IMR-90 (cell line): ENCODE measurements around the gene CNP. TPM values are rescaled to one million over a fixed set of nuclear protein-coding genes. Genes with fewer than 3 reads are reported as not detected.

Experiments
- ATAC-seq: fragments of 200-7000 bp; cut with Tn5 transposase; 2 replicates; pipeline ENCODE4 v1.9.1; 2020; ENCODE audit warnings: low read depth, mild to moderate bottlenecking, moderate library complexity
- BruUV-seq: library from RNA; stranded (reverse); fragments of 400-500 nt; replicated peaks from 2 replicates; lab custom pipeline; 2021; lab: Mats Ljungman, UMichigan
- CTCF ChIA-PET: fragments of 300-600 bp; formaldehyde crosslinking; extraction: SDS; loops from one replicate; lab custom pipeline; 2021; ENCODE audit warnings: antibody characterized with exemption; lab: Yijun Ruan, JAX
- POLR2A ChIA-PET: fragments of 300-600 bp; sonication (Branson Sonifier 250); formaldehyde crosslinking; loops from one replicate; lab custom pipeline; 2022; ENCODE audit warnings: antibody characterized with exemption; ENCODE audit not compliant: unreplicated experiment; lab: Charles Lee
- DNase-seq: peaks from one replicate; pipeline ENCODE4 v3.0.0; 2013
- H2AFZ ChIP-seq: replicated peaks from 2 replicates; pipeline ENCODE3; 2013; ENCODE audit warnings: low read length, mild to moderate bottlenecking; ENCODE audit not compliant: poor library complexity
- H2AK5ac ChIP-seq: 2 replicates; pipeline ENCODE4 v1.6.1; 2013; ENCODE audit warnings: low read depth, low read length, inconsistent platforms
- H2AK9ac ChIP-seq: replicated peaks from 2 replicates; pipeline ENCODE3; 2013; ENCODE audit warnings: mild to moderate bottlenecking, low read depth, low read length, moderate library complexity; ENCODE audit not compliant: poor library complexity
- H2BK120ac ChIP-seq: 2 replicates; pipeline ENCODE4 v1.6.1; 2013; ENCODE audit warnings: low read depth, low read length, inconsistent platforms
- H2BK15ac ChIP-seq: 3 replicates; pipeline ENCODE4 v1.6.1; 2013; ENCODE audit warnings: low read depth, low read length, inconsistent platforms
- H2BK20ac ChIP-seq: 2 replicates; pipeline ENCODE4 v1.6.1; 2013; ENCODE audit warnings: low read depth, mild to moderate bottlenecking, inconsistent platforms, low read length, moderate library complexity
- H2BK5ac ChIP-seq: 2 replicates; pipeline ENCODE4 v1.6.1; 2013; ENCODE audit warnings: mild to moderate bottlenecking, low read depth, low read length, inconsistent platforms; ENCODE audit not compliant: poor library complexity, severe bottlenecking
- H3K14ac ChIP-seq: replicated peaks from 2 replicates; pipeline ENCODE4 v1.6.1; 2013; ENCODE audit warnings: low read depth, low read length, inconsistent platforms
- H3K18ac ChIP-seq: 2 replicates; pipeline ENCODE4 v1.6.1; 2013; ENCODE audit warnings: low read depth, low read length, control low read depth
- H3K23ac ChIP-seq: 2 replicates; pipeline ENCODE4 v1.6.1; 2013; ENCODE audit warnings: low read depth, low read length, inconsistent platforms
- H3K27ac ChIP-seq: 2 replicates; pipeline ENCODE4 v1.5.1; 2013; ENCODE audit warnings: mild to moderate bottlenecking, control low read depth, low read length; ENCODE audit not compliant: insufficient read depth
- H3K27me3 ChIP-seq: 2 replicates; pipeline ENCODE4 v1.6.1; 2013; ENCODE audit warnings: low read length; ENCODE audit not compliant: control insufficient read depth, insufficient read depth
- H3K36me3 ChIP-seq: 2 replicates; pipeline ENCODE4 v1.6.1; 2013; ENCODE audit warnings: low read length, mixed read lengths; ENCODE audit not compliant: control insufficient read depth, insufficient read depth
- H3K4ac ChIP-seq: 2 replicates; pipeline ENCODE4 v1.6.1; 2013; ENCODE audit warnings: low read depth, low read length, inconsistent platforms
- H3K4me1 ChIP-seq: 2 replicates; pipeline ENCODE4 v1.6.1; 2013; ENCODE audit warnings: low read length, mixed read lengths; ENCODE audit not compliant: control insufficient read depth, insufficient read depth
- H3K4me2 ChIP-seq: 2 replicates; pipeline ENCODE4 v1.6.1; 2013; ENCODE audit warnings: low read depth, mild to moderate bottlenecking, control low read depth, low read length, moderate library complexity
- H3K4me3 ChIP-seq: 2 replicates; pipeline ENCODE4 v1.5.1; 2013; ENCODE audit warnings: low read depth, mild to moderate bottlenecking, control low read depth, low read length, moderate library complexity; ENCODE audit not compliant: insufficient read depth
- H3K56ac ChIP-seq: 2 replicates; pipeline ENCODE4 v1.6.1; 2013; ENCODE audit warnings: low read length, inconsistent platforms; ENCODE audit not compliant: insufficient read depth; ENCODE audit errors: extremely low read depth
- H3K79me1 ChIP-seq, 2 experiments: 2 replicates each; pipeline ENCODE4 v1.6.1; 2013; ENCODE audit warnings: low read length in 2 of 2, inconsistent platforms in 1 of 2, low read depth in 1 of 2
- H3K9ac ChIP-seq: 2 replicates; pipeline ENCODE4 v1.6.1; 2013; ENCODE audit warnings: low read depth, low read length, control low read depth
- H3K9me1 ChIP-seq: 2 replicates; pipeline ENCODE4 v1.6.1; 2013; ENCODE audit warnings: low read length, inconsistent platforms; ENCODE audit not compliant: insufficient read depth
- H3K9me3 ChIP-seq: 2 replicates; pipeline ENCODE4 v1.6.1; 2013; ENCODE audit warnings: low read length; ENCODE audit not compliant: control insufficient read depth, insufficient read depth
- H4K20me1 ChIP-seq: 2 replicates; pipeline ENCODE4 v1.6.1; 2013; ENCODE audit warnings: low read length, inconsistent platforms; ENCODE audit not compliant: insufficient read depth
- H4K5ac ChIP-seq: 2 replicates; pipeline ENCODE4 v1.6.1; 2013; ENCODE audit warnings: mild to moderate bottlenecking, low read depth, low read length, control low read depth
- H4K8ac ChIP-seq, 2 experiments: 2 replicates each; pipeline ENCODE4 v1.6.1; 2013; ENCODE audit warnings: low read depth in 2 of 2, low read length in 2 of 2, control low read depth in 1 of 2, inconsistent platforms in 1 of 2
- H4K91ac ChIP-seq: 2 replicates; pipeline ENCODE4 v1.6.1; 2013; ENCODE audit warnings: low read depth, low read length, inconsistent platforms; ENCODE audit not compliant: insufficient read depth
- BHLHE40 ChIP-seq: fragments of 150-350 bp; IDR thresholded peaks from 2 replicates; pipeline ENCODE4 v1.6.1; 2016; ENCODE audit warnings: mild to moderate bottlenecking, low read depth, low read length
- CEBPB ChIP-seq: IDR thresholded peaks from 2 replicates; pipeline ENCODE4 v1.6.1; 2012; ENCODE audit warnings: low read depth, low read length, improper control_type of control experiment
- CHD1 ChIP-seq: IDR thresholded peaks from 2 replicates; pipeline ENCODE4 v1.6.1; 2012; ENCODE audit warnings: low read depth, low read length, improper control_type of control experiment
- FOS ChIP-seq: fragments of 150-350 bp; IDR thresholded peaks from 2 replicates; pipeline ENCODE4 v1.6.1; 2016; ENCODE audit warnings: low read depth, low read length
- MAFK ChIP-seq: IDR thresholded peaks from 2 replicates; pipeline ENCODE4 v1.6.1; 2012; ENCODE audit warnings: low read depth, low read length, improper control_type of control experiment
- MXI1 ChIP-seq: IDR thresholded peaks from 2 replicates; pipeline ENCODE4 v1.6.1; 2012; ENCODE audit warnings: low read depth, mild to moderate bottlenecking, low read length, moderate library complexity, borderline replicate concordance
- NFE2L2 ChIP-seq: fragments of 150-350 bp; IDR thresholded peaks from 2 replicates; pipeline ENCODE4 v1.6.1; 2016; ENCODE audit warnings: low read depth, mild to moderate bottlenecking, low read length
- POLR2A ChIP-seq: IDR thresholded peaks from 2 replicates; pipeline ENCODE4 v1.6.1; 2012; ENCODE audit warnings: mild to moderate bottlenecking, low read depth, low read length
- RAD21 ChIP-seq: IDR thresholded peaks from 2 replicates; pipeline ENCODE4 v1.6.1; 2012; ENCODE audit warnings: low read length, improper control_type of control experiment
- RCOR1 ChIP-seq: IDR thresholded peaks from 2 replicates; pipeline ENCODE4 v1.6.1; 2012; ENCODE audit warnings: mild to moderate bottlenecking, low read length, improper control_type of control experiment; ENCODE audit not compliant: insufficient replicate concordance
- RFX5 ChIP-seq: IDR thresholded peaks from 2 replicates; pipeline ENCODE4 v1.8.0; 2012; ENCODE audit warnings: low read depth, mild to moderate bottlenecking, low read length, moderate library complexity
- SMC3 ChIP-seq: fragments of 150-350 bp; IDR thresholded peaks from 2 replicates; pipeline ENCODE4 v1.6.1; 2016; ENCODE audit warnings: low read depth, mild to moderate bottlenecking, antibody characterized with exemption, low read length, moderate library complexity
- WGBS, 2 experiments: methylation state at CpG; one replicate each; pipeline versions ENCODE4 v1.1.5 to v1.1.7; 2013; ENCODE audit warnings: missing lambda C conversion rate in 2 of 2; ENCODE audit not compliant: insufficient read length in 1 of 2; ENCODE audit errors: extremely low coverage in 2 of 2; 5-methylcytosine and 5-hydroxymethylcytosine counted together
- dilution Hi-C: fragments of 300-500 bp; cut with HindIII; formaldehyde crosslinking; loops from one replicate; pipeline ENCODE4 v1.14.3; 2018; ENCODE audit warnings: low sequenced_read_pairs; ENCODE audit not compliant: unreplicated experiment
- in situ Hi-C: fragments of 300-500 bp; cut with MboI; formaldehyde crosslinking; loops from 3 replicates; pipeline ENCODE4 v1.14.3; 2019; ENCODE audit warnings: low sequenced_read_pairs, inconsistent platforms, mixed read lengths
- intact Hi-C: fragments of 100-400 bp; cut with micrococcal nuclease; formaldehyde crosslinking; loops from 2 replicates; pipeline ENCODE4 v1.10.0; 2022
- polyA plus RNA-seq, 3 experiments: library from polyadenylated mRNA; depleted of rRNA; stranded (reverse); fragments of >200 nt; gene quantifications; 2 replicates each; pipeline ENCODE4 v1.2.3, GENCODE V29; 2012; ENCODE audit warnings: low replicate concordance in 1 of 3
- total RNA-seq: library from RNA; depleted of rRNA; stranded (reverse); fragments of >200 nt; gene quantifications from 2 replicates; pipeline ENCODE4 v1.2.3, GENCODE V29; 2012
- TF ChIP-seq, protein P1 (sequence below): fragments of 150-350 bp; IDR thresholded peaks from 2 replicates; pipeline ENCODE4 v1.6.1; 2016; ENCODE audit warnings: low read depth, mild to moderate bottlenecking, low read length, moderate library complexity, borderline replicate concordance
- TF ChIP-seq, protein P2 (sequence below): conservative IDR thresholded peaks from 2 replicates; pipeline ENCODE4 v1.5.1; 2012; ENCODE audit warnings: mild to moderate bottlenecking, low read depth, low read length, improper control_type of control experiment
- TF ChIP-seq, protein P3 (sequence below): fragments of 150-350 bp; IDR thresholded peaks from 2 replicates; pipeline ENCODE4 v1.6.1; 2017; ENCODE audit warnings: mild to moderate bottlenecking, antibody characterized with exemption, low read length, low read depth

The CNP gene
- total and polyA plus RNA-seq, 2 of the 4 experiments (the other 2 are of a cell fraction) = 45.5 to 46.4 TPM

DNA sequence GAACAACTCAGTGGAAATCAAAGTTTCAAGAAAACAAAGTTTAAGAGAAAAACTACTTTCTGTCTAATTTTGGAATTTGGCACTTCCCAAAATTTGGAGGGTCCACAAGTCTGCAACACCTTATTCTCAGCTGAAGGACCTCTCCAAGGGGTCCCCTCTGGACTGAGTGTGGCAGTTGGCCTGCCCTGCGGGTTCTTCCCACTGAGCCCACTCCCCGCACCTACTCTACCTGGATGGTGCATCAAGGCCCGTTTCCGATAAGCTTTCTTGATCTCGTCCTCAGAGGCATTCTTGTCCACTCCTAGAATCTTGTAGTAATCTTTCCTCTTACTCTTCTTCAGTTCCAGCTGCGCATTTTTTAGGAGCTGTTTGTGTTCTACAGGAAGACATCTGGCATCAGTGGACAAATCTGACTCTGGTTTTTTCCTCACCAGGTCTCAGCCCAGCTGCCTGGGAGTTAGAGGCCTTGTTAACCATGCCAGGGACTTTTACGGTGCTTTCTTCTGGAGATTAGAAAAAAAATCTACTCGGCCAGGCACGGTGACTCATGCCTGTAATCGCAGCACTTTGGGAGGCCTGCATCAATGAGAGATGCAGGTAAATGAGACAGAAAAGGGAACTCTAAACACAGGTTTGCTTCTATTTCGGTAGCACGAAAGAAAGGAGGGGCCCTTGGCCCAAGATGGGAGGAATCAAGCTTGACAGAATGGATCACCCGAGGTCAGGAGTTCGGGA lies 15.6 kb downstream of the CNP start:
- Histone ChIP-seq H4K20me1 (0 out of 2 replicates have a peak, but pooled peaks cover 2% of the 10 kb centered on the region), H3K9me1 (no peaks in the 10 kb centered on the region), H3K27ac (no peak overlapping the region), H2BK15ac (no peak overlapping the region), H3K4me3 (no peak overlapping the region), H3K18ac (no peak overlapping the region), H3K36me3 (peaks cover 55% of the 10 kb centered on the region), H3K9ac (no peak overlapping the region), H3K79me1 (peaks cover 5 to 27% of the 10 kb centered on the region in 2 experiments), H3K4me1 (no peaks in the 10 kb centered on the region), H3K23ac (no peak overlapping the region), H4K91ac (no peak overlapping the region), H3K27me3 (no peaks in the 10 kb centered on the region), H2AK9ac (no peak overlapping the region), H3K56ac (no peak overlapping the region), H3K4ac (no peak overlapping the region), H3K14ac (no peak overlapping the region), H4K8ac (no peak overlapping the region), H2AFZ (no peak overlapping the region), H3K9me3 (no peaks in the 10 kb centered on the region), H3K4me2 (no peak overlapping the region), H2BK20ac (no peak overlapping the region), H2BK5ac (no peak overlapping the region), H2AK5ac (no peak overlapping the region), H2BK120ac (no peak overlapping the region), H4K5ac (no peak overlapping the region)
- ChIA-PET POLR2A (no interaction called here), CTCF (no interaction called here)
- 97% methylated on average over 6 of the region's 14 CpGs; no CpG with 5 or more reads in 1 of the 2 experiments for WGBS, 2 experiments
- BruUV-seq = no TSS peak
- DNase-seq (peak; percentile 53), ATAC-seq (no peak)
- in situ Hi-C loops = no loop called here
- no peak for TF ChIP-seq CEBPB
- TF ChIP-seq, protein P1, sequence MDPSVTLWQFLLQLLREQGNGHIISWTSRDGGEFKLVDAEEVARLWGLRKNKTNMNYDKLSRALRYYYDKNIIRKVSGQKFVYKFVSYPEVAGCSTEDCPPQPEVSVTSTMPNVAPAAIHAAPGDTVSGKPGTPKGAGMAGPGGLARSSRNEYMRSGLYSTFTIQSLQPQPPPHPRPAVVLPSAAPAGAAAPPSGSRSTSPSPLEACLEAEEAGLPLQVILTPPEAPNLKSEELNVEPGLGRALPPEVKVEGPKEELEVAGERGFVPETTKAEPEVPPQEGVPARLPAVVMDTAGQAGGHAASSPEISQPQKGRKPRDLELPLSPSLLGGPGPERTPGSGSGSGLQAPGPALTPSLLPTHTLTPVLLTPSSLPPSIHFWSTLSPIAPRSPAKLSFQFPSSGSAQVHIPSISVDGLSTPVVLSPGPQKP = no peak
- no peak for TF ChIP-seq MAFK
- no peak for TF ChIP-seq RFX5
- TF ChIP-seq MXI1 = no peak
- TF ChIP-seq CHD1 = no peak
- TF ChIP-seq FOS = no peak
- TF ChIP-seq BHLHE40 = no peak
- TF ChIP-seq RCOR1 = no peak
- no peak for TF ChIP-seq SMC3
- TF ChIP-seq NFE2L2 = no peak
- TF ChIP-seq, protein P2, sequence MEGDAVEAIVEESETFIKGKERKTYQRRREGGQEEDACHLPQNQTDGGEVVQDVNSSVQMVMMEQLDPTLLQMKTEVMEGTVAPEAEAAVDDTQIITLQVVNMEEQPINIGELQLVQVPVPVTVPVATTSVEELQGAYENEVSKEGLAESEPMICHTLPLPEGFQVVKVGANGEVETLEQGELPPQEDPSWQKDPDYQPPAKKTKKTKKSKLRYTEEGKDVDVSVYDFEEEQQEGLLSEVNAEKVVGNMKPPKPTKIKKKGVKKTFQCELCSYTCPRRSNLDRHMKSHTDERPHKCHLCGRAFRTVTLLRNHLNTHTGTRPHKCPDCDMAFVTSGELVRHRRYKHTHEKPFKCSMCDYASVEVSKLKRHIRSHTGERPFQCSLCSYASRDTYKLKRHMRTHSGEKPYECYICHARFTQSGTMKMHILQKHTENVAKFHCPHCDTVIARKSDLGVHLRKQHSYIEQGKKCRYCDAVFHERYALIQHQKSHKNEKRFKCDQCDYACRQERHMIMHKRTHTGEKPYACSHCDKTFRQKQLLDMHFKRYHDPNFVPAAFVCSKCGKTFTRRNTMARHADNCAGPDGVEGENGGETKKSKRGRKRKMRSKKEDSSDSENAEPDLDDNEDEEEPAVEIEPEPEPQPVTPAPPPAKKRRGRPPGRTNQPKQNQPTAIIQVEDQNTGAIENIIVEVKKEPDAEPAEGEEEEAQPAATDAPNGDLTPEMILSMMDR = no peak
- TF ChIP-seq RAD21 = no peak
- TF ChIP-seq POLR2A = no peak
- TF ChIP-seq, protein P3, sequence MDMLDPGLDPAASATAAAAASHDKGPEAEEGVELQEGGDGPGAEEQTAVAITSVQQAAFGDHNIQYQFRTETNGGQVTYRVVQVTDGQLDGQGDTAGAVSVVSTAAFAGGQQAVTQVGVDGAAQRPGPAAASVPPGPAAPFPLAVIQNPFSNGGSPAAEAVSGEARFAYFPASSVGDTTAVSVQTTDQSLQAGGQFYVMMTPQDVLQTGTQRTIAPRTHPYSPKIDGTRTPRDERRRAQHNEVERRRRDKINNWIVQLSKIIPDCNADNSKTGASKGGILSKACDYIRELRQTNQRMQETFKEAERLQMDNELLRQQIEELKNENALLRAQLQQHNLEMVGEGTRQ = no peak
- intact Hi-C loops = no loop called here
- dilution Hi-C loops = no loop called here
